Measurements from ENCODE around the gene SUSD3.
A peak's percentile ranks its signal among the peaks of the same experiment; 100 is the strongest.
"Not testable (repeated sequence)": the region's sequence is repeated elsewhere in the genome, so short reads cannot be mapped to it uniquely, and the experiment has no call there.

Gene SUSD3

GRCh38 chr9:93094658-93095204 lies 36.2 kb downstream of the SUSD3 start:
- DNase-seq: no peak

GRCh38 chr9:93095205-93096130 lies 37.0 kb downstream of the SUSD3 start:
- peak; percentile 100 for DNase-seq

- peak; percentile 20 for DNase-seq
Observed at GRCh38 chr9:93096131-93096802, 37.8 kb downstream of the SUSD3 start, which contains the start of gene CARD19. CARD19 (plus strand) TSS chr9:93096217; CDS start chr9:93096346, 129 bp downstream.

GRCh38 chr9:93096811-93097382 lies 38.4 kb downstream of the SUSD3 start:
- DNase-seq: no peak

- no peak for DNase-seq
Observed at GRCh38 chr9:93097511-93098201, 39.2 kb downstream of the SUSD3 start.

- DNase-seq: no peak
Observed at GRCh38 chr9:93098236-93098946, 39.9 kb downstream of the SUSD3 start.

- DNase-seq: no peak
Observed at GRCh38 chr9:93099551-93100275, 41.2 kb downstream of the SUSD3 start.

GRCh38 chr9:93100276-93100636 lies 41.8 kb downstream of the SUSD3 start:
- DNase-seq: no peak

- not testable (repeated sequence) for DNase-seq
Observed at GRCh38 chr9:93101086-93101485, 42.6 kb downstream of the SUSD3 start.

- no peak for DNase-seq
Observed at GRCh38 chr9:93105620-93106019, 47.1 kb downstream of the SUSD3 start.

GRCh38 chr9:93107151-93107824 lies 48.8 kb downstream of the SUSD3 start:
- DNase-seq: no peak

- no peak for DNase-seq
Observed at GRCh38 chr9:93107825-93108161, 49.3 kb downstream of the SUSD3 start.

GRCh38 chr9:93108291-93109041 lies 50.0 kb downstream of the SUSD3 start:
- no peak for DNase-seq

GRCh38 chr9:93110311-93110855 lies 51.9 kb downstream of the SUSD3 start:
- no peak for DNase-seq

GRCh38 chr9:93111001-93111370 lies 52.5 kb downstream of the SUSD3 start:
- DNase-seq: no peak

GRCh38 chr9:93111371-93112115 lies 53.0 kb downstream of the SUSD3 start:
- no peak for DNase-seq

- DNase-seq: no peak
Observed at GRCh38 chr9:93112116-93112863, 53.8 kb downstream of the SUSD3 start.

- DNase-seq: no peak
Observed at GRCh38 chr9:93112864-93113389, 54.4 kb downstream of the SUSD3 start.
